Measurements from ENCODE around the gene SERPINB12. TPM values are rescaled to one million over a fixed set of nuclear protein-coding genes. Genes with fewer than 3 reads are reported as not detected.

The SERPINB12 gene
- total RNA-seq, 1 donor from 2014 or later = not detected

Other genes starting within 250 kb of the SERPINB12 start
- gene BCL2, start 222.6 kb upstream of the SERPINB12 start, total RNA-seq = 1.0 and 1.7 TPM in 2 replicates
- 43.7 and 47.4 TPM in 2 replicates for gene KDSR, start 175.2 kb upstream of the SERPINB12 start, total RNA-seq
- 59.2 and 65.5 TPM in 2 replicates for gene VPS4B, start 119.9 kb upstream of the SERPINB12 start, total RNA-seq
- gene SERPINB5, start 65.4 kb upstream of the SERPINB12 start, total RNA-seq = 0.38 TPM in 1 of 2 replicates, not detected in the other
- not detected in 2 replicates for gene SERPINB13, start 45.0 kb downstream of the SERPINB12 start, total RNA-seq
- gene SERPINB4, start 101.9 kb downstream of the SERPINB12 start, total RNA-seq = not detected in 2 replicates
- gene SERPINB3, start 119.5 kb downstream of the SERPINB12 start, total RNA-seq = not detected in 2 replicates
- gene SERPINB11, start 160.6 kb downstream of the SERPINB12 start, total RNA-seq = not detected in 2 replicates
- gene SERPINB7, start 233.0 kb downstream of the SERPINB12 start, total RNA-seq = 11.3 and 18.0 TPM in 2 replicates

All from astrocyte (in vitro differentiated cells and primary cell).